GM12891 (cell line): ENCODE data around the gene ACVR1.

Experiments used
- POLR2A ChIP-seq: IDR thresholded peaks from 2 replicates; pipeline ENCODE4 v1.6.1; 2011; ENCODE audit warnings: low read depth, low read length, control low read depth
- POLR2AphosphoS5 ChIP-seq: IDR thresholded peaks from 2 replicates; pipeline ENCODE4 v1.6.1; 2011; ENCODE audit warnings: low read depth, low read length, control low read depth
- SPI1 ChIP-seq: IDR thresholded peaks from 2 replicates; pipeline ENCODE4 v1.6.1; 2011; ENCODE audit warnings: low read depth, low read length, control low read depth
- TAF1 ChIP-seq: IDR thresholded peaks from 2 replicates; pipeline ENCODE4 v1.6.1; 2011; ENCODE audit warnings: low read depth, low read length, control low read depth

DNA sequence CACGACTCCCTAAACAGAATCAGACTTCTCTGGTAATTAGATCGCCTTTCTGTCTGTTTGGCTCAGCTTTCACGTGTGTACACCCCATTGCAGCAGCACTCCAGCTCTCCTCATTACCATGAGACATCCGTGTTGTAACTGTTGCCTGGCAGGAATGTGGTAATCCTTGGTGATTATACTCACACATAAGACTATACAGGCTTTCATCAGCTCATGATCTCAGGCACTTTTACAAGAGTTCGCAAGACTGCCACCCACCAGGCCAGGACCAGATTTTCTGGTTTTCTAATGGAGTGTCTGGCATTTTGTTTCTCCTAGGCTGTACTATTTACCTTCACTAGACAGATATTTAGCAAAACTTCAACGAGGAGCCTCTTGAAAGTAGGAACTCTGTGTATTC lies 50.2 kb downstream of the ACVR1 start:
- TF ChIP-seq POLR2AphosphoS5, result no peak
- TF ChIP-seq SPI1, result no peak
- no peak for TF ChIP-seq TAF1
- TF ChIP-seq POLR2A, result no peak
